Myocyte (in vitro differentiated cells): ENCODE results near the gene AGFG2. TPM values are rescaled to one million over a fixed set of nuclear protein-coding genes. Genes with fewer than 3 reads are reported as not detected.

ENCODE experiments used
- DNase-seq: peaks from one replicate; pipeline ENCODE4 v3.0.0-alpha.2; 2012; ENCODE audit warnings: low read depth
- total RNA-seq: library from RNA; depleted of rRNA; stranded (reverse); fragments of >200 nt; gene quantifications from 2 replicates; pipeline ENCODE4 v1.2.3, GENCODE V29; 2014

AGFG2 gene
- total RNA-seq, 1 donor from 2014 or later, result 10.5 TPM

DNA sequence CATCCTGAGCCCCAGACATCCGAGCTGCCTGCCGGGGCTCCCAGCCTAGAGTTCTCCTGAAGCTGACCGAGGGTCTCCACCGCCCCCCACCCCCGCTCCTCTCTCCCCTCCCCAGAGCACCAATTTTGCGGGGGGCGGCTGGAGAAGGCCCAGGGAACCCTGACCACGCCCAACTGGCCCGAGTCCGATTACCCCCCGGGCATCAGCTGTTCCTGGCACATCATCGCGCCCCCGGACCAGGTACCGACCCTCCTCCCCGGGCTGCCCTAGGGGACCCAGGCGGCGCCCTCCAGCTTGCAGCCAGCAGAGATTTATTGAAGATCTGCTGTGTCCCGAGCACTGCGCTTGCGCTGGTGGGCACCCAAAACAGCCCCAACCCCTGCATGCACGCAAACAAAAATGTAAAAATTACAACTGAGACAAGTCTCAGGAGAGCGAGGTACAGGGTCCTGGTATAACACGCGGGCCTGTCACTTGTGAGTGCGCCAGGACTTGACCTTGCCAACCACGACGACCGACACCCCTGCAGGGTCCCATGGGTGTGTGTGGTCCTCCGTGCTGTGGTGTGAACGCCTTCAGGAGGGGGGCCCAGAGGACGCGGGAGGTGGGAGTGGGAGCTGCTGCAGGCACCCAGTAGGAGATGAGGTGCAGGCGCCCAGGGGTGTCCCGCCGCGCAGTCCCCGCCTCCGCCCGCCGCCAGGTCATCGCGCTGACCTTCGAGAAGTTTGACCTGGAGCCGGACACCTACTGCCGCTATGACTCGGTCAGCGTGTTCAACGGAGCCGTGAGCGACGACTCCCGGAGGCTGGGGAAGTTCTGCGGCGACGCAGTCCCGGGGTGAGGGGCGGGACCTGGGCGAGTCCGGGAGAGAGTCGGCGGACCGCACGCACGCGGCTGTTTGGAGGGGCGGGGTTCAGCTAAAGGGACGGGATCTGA is 66.2 kb downstream of the AGFG2 start:
- DNase-seq, result no peak

GRCh38 chr7:100606313-100606712 is 67.3 kb downstream of the AGFG2 start:
- DNase-seq, result no peak

- no peak for DNase-seq
Observed at GRCh38 chr7:100607111-100607510, 68.1 kb downstream of the AGFG2 start.

GRCh38 chr7:100609958-100610357 is 71.0 kb downstream of the AGFG2 start:
- no peak for DNase-seq

GRCh38 chr7:100611983-100612729 is 73.2 kb downstream of the AGFG2 start, which contains the start of gene MOSPD3:
TSS of gene MOSPD3 (plus strand) at chr7:100612540. CDS start at chr7:100612792, 252 bp downstream.
- DNase-seq, result peak; percentile 100

GRCh38 chr7:100612730-100613390 is 73.9 kb downstream of the AGFG2 start:
- peak; percentile 15 for DNase-seq

- DNase-seq, result no peak
Observed at GRCh38 chr7:100613412-100614175, 74.6 kb downstream of the AGFG2 start.

- no peak for DNase-seq
Observed at GRCh38 chr7:100614308-100614861, 75.4 kb downstream of the AGFG2 start.

Other genes starting within 250 kb of the AGFG2 start
- gene SPDYE3, start 231.5 kb upstream of the AGFG2 start, total RNA-seq, result not detected in 2 replicates
- gene PILRB, start 181.1 kb upstream of the AGFG2 start, total RNA-seq, result 10.7 and 11.0 TPM in 2 replicates
- gene PILRA, start 165.7 kb upstream of the AGFG2 start, total RNA-seq, result 0.51 TPM in 1 of 2 replicates, not detected in the other
- gene ZCWPW1, start 110.5 kb upstream of the AGFG2 start, total RNA-seq, result 4.9 and 8.3 TPM in 2 replicates
- gene MEPCE, start 109.4 kb upstream of the AGFG2 start, total RNA-seq, result 38.1 and 41.3 TPM in 2 replicates
- 42.2 and 44.3 TPM in 2 replicates for gene PPP1R35, start 102.7 kb upstream of the AGFG2 start, total RNA-seq
- gene SPACDR, start 74.9 kb upstream of the AGFG2 start, total RNA-seq, result 0.31 and 0.48 TPM in 2 replicates
- gene TSC22D4, start 60.0 kb upstream of the AGFG2 start, total RNA-seq, result 32.9 and 34.6 TPM in 2 replicates
- 0.05 TPM in 1 of 2 replicates, not detected in the other for gene NYAP1, start 55.3 kb upstream of the AGFG2 start, total RNA-seq
- 0.21 TPM in 1 of 2 replicates, not detected in the other for gene SAP25, start 34.7 kb downstream of the AGFG2 start, total RNA-seq
- 63.1 and 99.7 TPM in 2 replicates for gene LRCH4, start 46.9 kb downstream of the AGFG2 start, total RNA-seq
- 0.21 and 1.2 TPM in 2 replicates for gene FBXO24, start 47.1 kb downstream of the AGFG2 start, total RNA-seq
- 14.1 and 16.6 TPM in 2 replicates for gene PCOLCE, start 63.2 kb downstream of the AGFG2 start, total RNA-seq
- gene MOSPD3, start 73.3 kb downstream of the AGFG2 start, total RNA-seq, result 8.1 and 10.9 TPM in 2 replicates
- gene TFR2, start 102.3 kb downstream of the AGFG2 start, total RNA-seq, result not detected in 2 replicates
- gene ACTL6B, start 117.2 kb downstream of the AGFG2 start, total RNA-seq, result not detected in 2 replicates
- 96.5 and 115 TPM in 2 replicates for gene GNB2, start 134.5 kb downstream of the AGFG2 start, total RNA-seq
- 25.8 and 30.4 TPM in 2 replicates for gene GIGYF1, start 155.0 kb downstream of the AGFG2 start, total RNA-seq
- gene POP7, start 166.9 kb downstream of the AGFG2 start, total RNA-seq, result 36.2 and 46.9 TPM in 2 replicates
- 0.16 and 0.88 TPM in 2 replicates for gene EPO, start 181.3 kb downstream of the AGFG2 start, total RNA-seq
- gene ZAN, start 194.4 kb downstream of the AGFG2 start, total RNA-seq, result 0.05 TPM in 1 of 2 replicates, not detected in the other